Astrocyte of the spinal cord (primary cell): ENCODE measurements around the gene HNRNPL.
"Not testable (repeated sequence)": the region's sequence is repeated elsewhere in the genome, so short reads cannot be mapped to it uniquely, and the experiment has no call there.

Source experiments
- DNase-seq: peaks from one replicate; pipeline ENCODE4 v3.0.0; 2011; ENCODE audit warnings: low read depth, low spot score
- H3K4me3 ChIP-seq: 2 replicates; pipeline ENCODE4 v1.5.1; 2011; ENCODE audit warnings: low read depth, mild to moderate bottlenecking, low read length, moderate library complexity
- in situ Hi-C: cut with HindIII; loops from 2 replicates; pipeline ENCODE4 v1.10.0; 2017; ENCODE audit warnings: low sequenced_read_pairs
- TF ChIP-seq, protein P1 (sequence below): IDR thresholded peaks from 2 replicates; pipeline ENCODE4 v1.5.1; 2012; ENCODE audit warnings: low read depth, mild to moderate bottlenecking, low read length, inconsistent platforms

The HNRNPL gene

DNA sequence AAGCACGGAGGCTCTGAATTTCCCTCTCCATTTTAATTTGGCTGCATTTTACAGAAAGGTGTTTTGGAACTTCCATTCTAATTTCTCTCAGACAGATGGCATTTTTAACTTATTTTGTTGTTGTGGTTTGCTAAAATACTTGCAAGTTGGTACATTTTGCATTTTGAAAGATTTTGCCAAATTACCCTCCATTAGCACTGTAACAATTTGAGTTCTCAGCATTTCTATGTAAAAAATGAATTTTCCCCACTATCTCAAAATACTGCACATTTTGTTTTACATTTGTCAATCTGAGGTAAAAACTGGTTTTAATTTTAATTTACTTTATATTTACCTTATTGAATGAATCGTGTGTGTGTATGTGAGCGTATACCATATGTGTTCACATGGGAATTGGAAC is 7.0 kb upstream of the HNRNPL start:
- no peak for DNase-seq
- no peak overlapping the region for H3K4me3 ChIP-seq
- TF ChIP-seq, protein P1, sequence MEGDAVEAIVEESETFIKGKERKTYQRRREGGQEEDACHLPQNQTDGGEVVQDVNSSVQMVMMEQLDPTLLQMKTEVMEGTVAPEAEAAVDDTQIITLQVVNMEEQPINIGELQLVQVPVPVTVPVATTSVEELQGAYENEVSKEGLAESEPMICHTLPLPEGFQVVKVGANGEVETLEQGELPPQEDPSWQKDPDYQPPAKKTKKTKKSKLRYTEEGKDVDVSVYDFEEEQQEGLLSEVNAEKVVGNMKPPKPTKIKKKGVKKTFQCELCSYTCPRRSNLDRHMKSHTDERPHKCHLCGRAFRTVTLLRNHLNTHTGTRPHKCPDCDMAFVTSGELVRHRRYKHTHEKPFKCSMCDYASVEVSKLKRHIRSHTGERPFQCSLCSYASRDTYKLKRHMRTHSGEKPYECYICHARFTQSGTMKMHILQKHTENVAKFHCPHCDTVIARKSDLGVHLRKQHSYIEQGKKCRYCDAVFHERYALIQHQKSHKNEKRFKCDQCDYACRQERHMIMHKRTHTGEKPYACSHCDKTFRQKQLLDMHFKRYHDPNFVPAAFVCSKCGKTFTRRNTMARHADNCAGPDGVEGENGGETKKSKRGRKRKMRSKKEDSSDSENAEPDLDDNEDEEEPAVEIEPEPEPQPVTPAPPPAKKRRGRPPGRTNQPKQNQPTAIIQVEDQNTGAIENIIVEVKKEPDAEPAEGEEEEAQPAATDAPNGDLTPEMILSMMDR: no peak
- in situ Hi-C loops: no loop called here

DNA sequence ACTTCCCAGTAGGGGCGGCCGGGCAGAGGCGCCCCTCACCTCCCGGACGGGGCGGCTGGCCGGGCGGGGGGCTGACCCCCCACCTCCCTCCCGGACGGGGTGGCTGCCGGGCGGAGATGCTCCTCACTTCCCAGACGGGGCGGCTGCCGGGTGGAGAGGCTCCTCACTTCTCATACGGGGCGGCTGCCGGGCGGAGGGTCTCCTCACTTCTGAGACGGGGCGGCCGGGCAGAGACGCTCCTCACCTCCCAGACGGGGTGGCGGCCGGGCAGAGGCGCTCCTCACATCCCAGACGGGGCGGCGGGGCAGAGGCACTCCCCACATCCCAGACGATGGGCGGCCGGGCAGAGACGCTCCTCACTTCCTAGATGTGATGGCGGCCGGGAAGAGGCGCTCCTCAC is 6.0 kb upstream of the HNRNPL start:
- DNase-seq, in situ Hi-C loops: not testable (repeated sequence)

DNA sequence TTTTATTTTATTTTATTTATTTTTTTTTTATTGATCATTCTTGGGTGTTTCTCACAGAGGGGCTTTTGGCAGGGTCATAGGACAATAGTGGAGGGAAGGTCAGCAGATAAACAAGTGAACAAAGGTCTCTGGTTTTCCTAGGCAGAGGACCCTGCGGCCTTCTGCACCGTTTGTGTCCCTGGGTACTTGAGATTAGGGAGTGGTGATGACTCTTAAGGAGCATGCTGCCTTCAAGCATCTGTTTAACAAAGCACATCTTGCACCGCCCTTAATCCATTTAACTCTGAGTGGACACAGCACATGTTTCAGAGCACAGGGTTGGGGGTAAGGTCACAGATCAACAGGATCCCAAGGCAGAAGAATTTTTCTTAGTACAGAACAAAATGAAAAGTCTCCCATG is 5.2 kb upstream of the HNRNPL start:
- H3K4me3 ChIP-seq, in situ Hi-C loops, DNase-seq: not testable (repeated sequence)

More for the DNA sequence above, 6.0 kb upstream of the HNRNPL start:
- not testable (repeated sequence) for H3K4me3 ChIP-seq

DNA sequence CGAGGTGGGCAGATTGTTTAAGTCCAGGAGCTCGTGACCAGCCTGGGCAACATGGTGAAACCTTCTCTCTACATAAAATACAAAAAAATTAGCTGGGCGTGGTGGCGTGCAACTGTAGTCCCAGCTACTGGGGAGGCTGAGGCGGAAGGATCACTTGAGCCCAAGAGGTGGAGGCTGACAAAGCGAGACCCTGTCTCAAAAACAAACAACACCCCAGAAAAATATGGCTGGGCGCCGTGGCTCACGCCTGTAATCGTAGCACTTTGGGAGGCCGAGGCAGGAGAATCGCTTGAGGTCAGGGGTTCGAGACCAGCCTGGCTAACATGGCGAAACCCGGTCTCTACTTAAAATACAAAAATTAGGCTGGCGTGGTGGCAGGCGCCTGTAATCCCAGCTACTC is 3.4 kb upstream of the HNRNPL start:
- peak overlapping the region; percentile 76 for H3K4me3 ChIP-seq
- in situ Hi-C loops: no loop called here

DNA sequence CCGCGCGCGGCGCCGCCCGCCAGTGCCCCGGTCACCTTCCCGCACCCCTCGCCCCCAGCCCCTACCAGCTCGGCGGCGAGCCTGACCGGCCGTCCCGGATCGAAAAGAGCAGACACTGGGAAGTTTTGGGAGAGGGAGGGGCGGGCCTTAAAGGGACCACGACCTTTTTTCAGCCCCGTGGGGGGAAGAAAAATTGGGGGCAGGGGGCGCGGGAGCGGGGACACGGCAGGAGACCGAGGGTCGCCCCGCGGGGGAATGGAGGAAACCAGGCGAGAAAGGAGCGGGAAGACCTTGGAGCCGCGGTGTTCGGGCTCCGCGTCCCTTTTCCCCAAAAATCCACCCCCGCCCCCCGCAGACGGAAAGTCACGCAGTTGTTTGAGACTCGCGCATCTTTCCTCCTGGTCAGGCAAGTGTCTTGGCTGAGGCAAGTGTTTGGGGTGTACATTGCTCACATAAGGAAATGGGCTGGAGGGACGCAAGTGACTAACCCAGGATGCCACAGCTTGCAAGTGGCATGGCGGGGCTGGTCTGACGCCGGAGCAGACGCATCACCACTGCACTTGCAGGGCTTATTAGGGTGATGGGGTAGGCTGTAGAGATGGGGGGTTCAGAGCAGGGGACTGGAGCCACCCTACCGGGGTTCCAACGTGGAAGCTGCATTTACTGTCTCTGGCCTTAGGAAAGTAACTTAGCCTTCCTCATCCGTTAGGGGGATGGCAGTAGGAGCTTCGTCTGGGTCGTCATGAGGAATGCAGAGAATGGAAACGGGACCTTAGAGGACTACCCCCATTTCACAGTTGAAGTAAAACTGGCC is 2.7 kb upstream of the HNRNPL start:
- peak; percentile 54 for DNase-seq
- TF ChIP-seq, protein P1: no peak
- in situ Hi-C loops: no loop called here
- H3K4me3 ChIP-seq: peak overlapping the region; percentile 76

More for the DNA sequence above, 3.4 kb upstream of the HNRNPL start:
- TF ChIP-seq, protein P1: no peak
- DNase-seq: no peak

DNA sequence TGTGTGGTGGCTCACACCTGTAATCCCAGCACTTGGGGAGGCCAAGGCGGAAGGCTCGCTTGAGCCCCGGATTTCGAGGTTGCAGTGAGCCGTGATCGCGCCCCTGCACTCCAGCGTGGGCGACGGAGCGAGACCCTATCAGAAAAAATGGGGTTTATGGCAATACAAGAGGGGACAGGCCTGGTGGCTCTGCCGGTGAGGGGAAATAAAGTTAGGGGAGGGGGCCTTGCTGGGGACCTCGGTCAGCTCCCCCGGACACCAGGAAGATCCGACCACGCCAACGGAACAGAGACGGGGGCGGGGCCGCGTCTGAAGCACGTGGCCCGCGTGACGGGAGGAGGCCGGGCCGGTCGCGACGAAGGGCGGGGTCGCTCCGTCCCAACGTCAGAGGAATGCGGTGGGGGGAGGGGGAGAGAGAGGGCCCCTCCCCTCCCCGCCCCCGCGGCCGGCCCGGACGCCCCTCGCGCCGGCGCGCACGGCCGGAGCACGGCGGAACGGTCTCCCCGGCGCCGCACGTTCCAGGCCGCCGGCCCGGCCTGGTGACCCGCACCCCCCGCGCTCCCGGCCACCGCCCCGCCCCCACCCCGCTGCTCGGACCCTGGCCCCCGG is 1.9 kb upstream of the HNRNPL start:
- H3K4me3 ChIP-seq: peak overlapping the region; percentile 76
- in situ Hi-C loops: no loop called here
- DNase-seq: peak; percentile 91
- TF ChIP-seq, protein P1: no peak

DNA sequence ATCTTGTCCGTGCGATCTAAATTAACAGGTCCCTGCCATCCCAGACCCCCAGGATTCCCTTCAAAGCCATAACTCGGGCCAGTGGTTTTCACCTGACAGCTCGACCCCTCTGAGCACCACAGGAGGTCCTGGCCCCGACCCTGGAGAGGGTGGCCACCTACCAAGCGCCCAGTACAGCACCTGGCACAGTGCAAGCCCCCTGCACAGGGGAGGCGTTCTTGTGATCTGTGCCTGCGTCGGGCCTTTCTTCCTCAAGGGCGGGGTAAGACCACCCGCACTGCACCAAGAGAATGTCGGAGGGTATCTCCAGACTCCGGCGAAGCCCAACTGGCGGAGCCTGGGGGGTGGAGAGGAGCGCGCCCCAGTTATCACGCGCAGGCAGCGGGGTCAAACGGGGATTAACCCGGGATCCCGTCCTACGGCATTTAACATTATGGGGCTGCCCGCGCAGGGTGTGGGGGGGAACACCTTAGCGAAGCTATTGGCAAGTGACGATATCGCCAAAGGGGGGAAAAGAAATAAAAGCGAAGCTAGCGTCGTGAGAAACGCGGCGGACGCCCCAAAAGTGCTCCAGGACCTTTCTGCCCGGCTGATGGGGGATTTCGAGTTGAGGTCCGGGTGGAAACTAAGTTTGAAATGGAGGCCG is 1.3 kb upstream of the HNRNPL start:
- H3K4me3 ChIP-seq: peak overlapping the region; percentile 59
- TF ChIP-seq, protein P1: no peak
- DNase-seq: no peak
- in situ Hi-C loops: no loop called here
